GM23338 (cell line): ENCODE data around the gene POMT2. TPM values are rescaled to one million over a fixed set of nuclear protein-coding genes. Genes with fewer than 3 reads are reported as not detected.

Experiments
- ATAC-seq: fragments of 200-7000 bp; cut with Tn5 transposase; 3 replicates; pipeline ENCODE4 v1.9.1; 2020
- DNase-seq: peaks from one replicate; pipeline ENCODE4 v3.0.0-alpha.2; 2015; ENCODE audit warnings: low spot score
- H2AFZ ChIP-seq: fragments of 200-600 bp; sonication (generic); 2 replicates; pipeline ENCODE4 v1.8.0; 2016; ENCODE audit warnings: antibody characterized with exemption, mild to moderate bottlenecking, moderate library complexity
- H3F3A ChIP-seq: fragments of 200-600 bp; sonication (generic); replicated peaks from 2 replicates; pipeline ENCODE4 v1.8.0; 2017; ENCODE audit warnings: antibody characterized with exemption, mixed run types, low read depth
- H3K27ac ChIP-seq: fragments of 200-600 bp; sonication (generic); 2 replicates; pipeline ENCODE4 v1.6.1; 2016; ENCODE audit warnings: low read depth
- H3K27me3 ChIP-seq: fragments of 200-600 bp; sonication (generic); 2 replicates; pipeline ENCODE4 v1.8.0; 2016; ENCODE audit warnings: mild to moderate bottlenecking, mixed run types, moderate library complexity; ENCODE audit not compliant: insufficient read depth
- H3K36me3 ChIP-seq: fragments of 200-600 bp; sonication (generic); 2 replicates; pipeline ENCODE4 v1.8.0; 2016; ENCODE audit warnings: mild to moderate bottlenecking; ENCODE audit not compliant: insufficient read depth
- H3K4me1 ChIP-seq: fragments of 200-600 bp; sonication (generic); 2 replicates; pipeline ENCODE4 v1.8.0; 2016; ENCODE audit warnings: mild to moderate bottlenecking, moderate library complexity; ENCODE audit not compliant: insufficient read depth
- H3K4me2 ChIP-seq: fragments of 200-600 bp; sonication (generic); 2 replicates; pipeline ENCODE4 v1.7.1; 2017; ENCODE audit warnings: mixed run types
- H3K4me3 ChIP-seq: fragments of 200-600 bp; sonication (generic); 2 replicates; pipeline ENCODE4 v1.6.1; 2016; ENCODE audit warnings: mixed run types
- H3K79me2 ChIP-seq: fragments of 200-600 bp; sonication (generic); replicated peaks from 2 replicates; pipeline ENCODE4 v1.8.0; 2017; ENCODE audit warnings: mild to moderate bottlenecking; ENCODE audit not compliant: insufficient read depth
- H3K9me2 ChIP-seq: fragments of 200-600 bp; sonication (generic); 2 replicates; pipeline ENCODE4 v1.8.0; 2017; ENCODE audit not compliant: insufficient read depth
- H4K20me1 ChIP-seq: fragments of 200-600 bp; sonication (generic); replicated peaks from 2 replicates; pipeline ENCODE4 v1.8.0; 2017; ENCODE audit warnings: mild to moderate bottlenecking; ENCODE audit not compliant: insufficient read depth
- H3K27ac Mint-ChIP-seq: 2 replicates; pipeline ENCODE4 v1.8.0; 2020; ENCODE audit warnings: inconsistent platforms, mild to moderate bottlenecking, moderate library complexity, mixed read lengths
- H3K27me3 Mint-ChIP-seq: 3 replicates; pipeline ENCODE4 v1.8.0; 2022; ENCODE audit warnings: low read depth, mild to moderate bottlenecking, moderate library complexity, mixed read lengths, inconsistent platforms; ENCODE audit not compliant: insufficient read depth, poor library complexity
- H3K36me3 Mint-ChIP-seq: 3 replicates; pipeline ENCODE4 v1.8.0; 2021; ENCODE audit warnings: low read depth, mild to moderate bottlenecking, inconsistent platforms, moderate library complexity, mixed read lengths
- H3K4me1 Mint-ChIP-seq: 3 replicates; pipeline ENCODE4 v1.8.0; 2020; ENCODE audit warnings: mild to moderate bottlenecking, inconsistent platforms, mixed read lengths
- H3K4me3 Mint-ChIP-seq: 3 replicates; pipeline ENCODE4 v1.8.0; 2021; ENCODE audit warnings: moderate library complexity, mild to moderate bottlenecking, inconsistent platforms, mixed read lengths
- H3K9me3 Mint-ChIP-seq: 3 replicates; pipeline ENCODE4 v1.8.0; 2020; ENCODE audit warnings: moderate library complexity, mild to moderate bottlenecking, inconsistent platforms, mixed read lengths
- CREB1 ChIP-seq: fragments of 250-450 bp; sonication (Bioruptor Pico); IDR thresholded peaks from 2 replicates; pipeline ENCODE4 v1.5.0; 2020; ENCODE audit warnings: low read depth, mild to moderate bottlenecking, moderate library complexity
- EZH2 ChIP-seq: fragments of 200-600 bp; sonication (generic); IDR thresholded peaks from one replicate; pipeline ENCODE4 v1.8.0; 2017; ENCODE audit warnings: antibody characterized with exemption, mild to moderate bottlenecking, low read depth; ENCODE audit not compliant: unreplicated experiment
- EZH2phosphoT487 ChIP-seq: fragments of 200-600 bp; sonication (generic); IDR thresholded peaks from one replicate; pipeline ENCODE4 v1.8.1; 2018; ENCODE audit warnings: antibody characterized with exemption; ENCODE audit not compliant: unreplicated experiment
- NANOG ChIP-seq: IDR thresholded peaks from 2 replicates; pipeline ENCODE4 v1.6.1; 2016; ENCODE audit warnings: antibody characterized with exemption, borderline replicate concordance
- POLR2AphosphoS5 ChIP-seq: IDR thresholded peaks from 2 replicates; pipeline ENCODE4 v1.6.1; 2016; ENCODE audit warnings: antibody characterized with exemption, low read depth
- polyA plus RNA-seq: library from polyadenylated mRNA; unstranded; fragments of >200 nt; fragmentation: Nextera tagmentation; extraction: Ambion mirVana; gene quantifications from 2 replicates; pipeline ENCODE4 v1.2.1, GENCODE V29; 2016
- total RNA-seq: library from RNA; depleted of rRNA; stranded (reverse); fragments of >200 nt; shearing (Covaris generic); gene quantifications from 2 replicates; pipeline ENCODE4 v1.2.3, GENCODE V29; 2014
- TF ChIP-seq, protein P1 (sequence below): fragments of 250-450 bp; sonication (Bioruptor Pico); IDR thresholded peaks from 2 replicates; pipeline ENCODE4 v1.5.0; 2020; ENCODE audit warnings: mild to moderate bottlenecking, moderate library complexity
- TF ChIP-seq, protein P2 (sequence below), 2 experiments: fragments of 200-600 bp in 1 of 2; sonication (generic) in 1 of 2; conservative IDR thresholded peaks; 2 replicates each; pipeline versions ENCODE4 v1.5.1 to v1.6.1; 2016 to 2017; ENCODE audit warnings: antibody characterized with exemption in 2 of 2, low read depth in 2 of 2, mild to moderate bottlenecking in 2 of 2, moderate library complexity in 1 of 2

Gene POMT2
- total and polyA plus RNA-seq, 2 experiments from 2014 or later = 24.3 to 29.9 TPM

DNA sequence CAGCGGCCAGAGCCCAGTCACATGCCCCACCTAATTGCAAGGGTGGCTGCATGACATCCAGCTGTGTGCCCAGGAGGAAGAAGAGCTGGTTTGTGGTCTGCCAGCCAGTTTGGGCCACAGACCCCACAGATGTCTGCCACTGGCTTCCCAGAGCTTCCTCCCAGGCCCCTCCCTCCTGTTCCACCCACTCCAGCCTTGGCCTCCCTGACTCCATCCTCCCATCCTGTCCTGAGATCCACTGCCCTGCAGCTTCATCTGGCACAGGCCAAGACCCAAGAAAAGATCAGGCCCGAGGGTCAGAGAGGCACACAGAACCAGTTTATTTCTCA, 55.5 kb downstream of the POMT2 start (continued):
- TF ChIP-seq, protein P1, sequence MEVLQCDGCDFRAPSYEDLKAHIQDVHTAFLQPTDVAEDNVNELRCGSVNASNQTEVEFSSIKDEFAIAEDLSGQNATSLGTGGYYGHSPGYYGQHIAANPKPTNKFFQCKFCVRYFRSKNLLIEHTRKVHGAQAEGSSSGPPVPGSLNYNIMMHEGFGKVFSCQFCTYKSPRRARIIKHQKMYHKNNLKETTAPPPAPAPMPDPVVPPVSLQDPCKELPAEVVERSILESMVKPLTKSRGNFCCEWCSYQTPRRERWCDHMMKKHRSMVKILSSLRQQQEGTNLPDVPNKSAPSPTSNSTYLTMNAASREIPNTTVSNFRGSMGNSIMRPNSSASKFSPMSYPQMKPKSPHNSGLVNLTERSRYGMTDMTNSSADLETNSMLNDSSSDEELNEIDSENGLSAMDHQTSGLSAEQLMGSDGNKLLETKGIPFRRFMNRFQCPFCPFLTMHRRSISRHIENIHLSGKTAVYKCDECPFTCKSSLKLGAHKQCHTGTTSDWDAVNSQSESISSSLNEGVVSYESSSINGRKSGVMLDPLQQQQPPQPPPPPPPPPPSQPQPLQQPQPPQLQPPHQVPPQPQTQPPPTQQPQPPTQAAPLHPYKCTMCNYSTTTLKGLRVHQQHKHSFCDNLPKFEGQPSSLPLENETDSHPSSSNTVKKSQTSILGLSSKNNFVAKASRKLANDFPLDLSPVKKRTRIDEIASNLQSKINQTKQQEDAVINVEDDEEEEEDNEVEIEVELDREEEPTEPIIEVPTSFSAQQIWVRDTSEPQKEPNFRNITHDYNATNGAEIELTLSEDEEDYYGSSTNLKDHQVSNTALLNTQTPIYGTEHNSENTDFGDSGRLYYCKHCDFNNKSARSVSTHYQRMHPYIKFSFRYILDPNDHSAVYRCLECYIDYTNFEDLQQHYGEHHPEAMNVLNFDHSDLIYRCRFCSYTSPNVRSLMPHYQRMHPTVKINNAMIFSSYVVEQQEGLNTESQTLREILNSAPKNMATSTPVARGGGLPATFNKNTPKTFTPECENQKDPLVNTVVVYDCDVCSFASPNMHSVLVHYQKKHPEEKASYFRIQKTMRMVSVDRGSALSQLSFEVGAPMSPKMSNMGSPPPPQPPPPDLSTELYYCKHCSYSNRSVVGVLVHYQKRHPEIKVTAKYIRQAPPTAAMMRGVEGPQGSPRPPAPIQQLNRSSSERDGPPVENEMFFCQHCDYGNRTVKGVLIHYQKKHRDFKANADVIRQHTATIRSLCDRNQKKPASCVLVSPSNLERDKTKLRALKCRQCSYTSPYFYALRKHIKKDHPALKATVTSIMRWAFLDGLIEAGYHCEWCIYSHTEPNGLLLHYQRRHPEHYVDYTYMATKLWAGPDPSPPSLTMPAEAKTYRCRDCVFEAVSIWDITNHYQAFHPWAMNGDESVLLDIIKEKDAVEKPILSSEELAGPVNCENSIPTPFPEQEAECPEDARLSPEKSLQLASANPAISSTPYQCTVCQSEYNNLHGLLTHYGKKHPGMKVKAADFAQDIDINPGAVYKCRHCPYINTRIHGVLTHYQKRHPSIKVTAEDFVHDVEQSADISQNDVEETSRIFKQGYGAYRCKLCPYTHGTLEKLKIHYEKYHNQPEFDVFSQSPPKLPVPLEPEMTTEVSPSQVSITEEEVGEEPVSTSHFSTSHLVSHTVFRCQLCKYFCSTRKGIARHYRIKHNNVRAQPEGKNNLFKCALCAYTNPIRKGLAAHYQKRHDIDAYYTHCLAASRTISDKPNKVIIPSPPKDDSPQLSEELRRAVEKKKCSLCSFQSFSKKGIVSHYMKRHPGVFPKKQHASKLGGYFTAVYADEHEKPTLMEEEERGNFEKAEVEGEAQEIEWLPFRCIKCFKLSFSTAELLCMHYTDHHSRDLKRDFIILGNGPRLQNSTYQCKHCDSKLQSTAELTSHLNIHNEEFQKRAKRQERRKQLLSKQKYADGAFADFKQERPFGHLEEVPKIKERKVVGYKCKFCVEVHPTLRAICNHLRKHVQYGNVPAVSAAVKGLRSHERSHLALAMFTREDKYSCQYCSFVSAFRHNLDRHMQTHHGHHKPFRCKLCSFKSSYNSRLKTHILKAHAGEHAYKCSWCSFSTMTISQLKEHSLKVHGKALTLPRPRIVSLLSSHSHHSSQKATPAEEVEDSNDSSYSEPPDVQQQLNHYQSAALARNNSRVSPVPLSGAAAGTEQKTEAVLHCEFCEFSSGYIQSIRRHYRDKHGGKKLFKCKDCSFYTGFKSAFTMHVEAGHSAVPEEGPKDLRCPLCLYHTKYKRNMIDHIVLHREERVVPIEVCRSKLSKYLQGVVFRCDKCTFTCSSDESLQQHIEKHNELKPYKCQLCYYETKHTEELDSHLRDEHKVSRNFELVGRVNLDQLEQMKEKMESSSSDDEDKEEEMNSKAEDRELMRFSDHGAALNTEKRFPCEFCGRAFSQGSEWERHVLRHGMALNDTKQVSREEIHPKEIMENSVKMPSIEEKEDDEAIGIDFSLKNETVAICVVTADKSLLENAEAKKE (CRISPR knock-in tag) = no peak
- no peak for TF ChIP-seq CREB1 (CRISPR knock-in tag)

DNA sequence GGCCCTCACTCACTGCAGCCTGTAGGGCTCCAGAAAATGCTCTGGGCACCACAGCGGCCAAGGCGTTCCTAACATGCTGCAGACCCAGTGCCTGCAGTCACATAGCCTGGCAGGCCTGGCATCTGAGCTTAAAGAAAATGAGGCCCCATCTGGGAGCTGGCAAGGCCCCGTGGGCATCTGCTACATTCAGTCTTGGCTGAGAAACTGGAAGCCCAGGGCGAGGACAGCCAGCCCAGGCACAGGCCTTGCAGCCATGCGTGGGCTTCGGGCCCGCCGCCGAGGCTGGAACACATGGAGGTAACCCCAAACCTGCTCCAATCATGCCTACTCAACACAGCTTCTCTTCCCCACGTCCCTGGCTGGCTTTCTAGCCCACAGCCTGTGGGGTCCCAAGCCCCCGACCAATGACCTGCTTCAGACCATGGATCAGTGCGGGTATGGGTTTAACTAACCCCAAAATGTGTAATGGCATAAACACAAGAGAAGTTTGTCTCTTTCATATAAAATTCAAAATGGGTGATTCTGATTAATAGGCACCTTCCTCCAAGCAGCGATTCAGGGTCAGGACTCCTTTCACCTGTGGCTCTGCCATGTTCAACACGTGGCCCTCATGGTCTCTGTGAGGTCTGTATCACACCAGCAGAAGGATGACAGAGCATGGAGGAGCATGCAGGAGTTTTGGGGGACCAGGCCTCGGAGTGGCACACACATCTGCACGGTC, 56.1 kb downstream of the POMT2 start:
- Histone ChIP-seq H3K9me2 (no peaks in the 10 kb centered on the region), H3K27me3 (peaks cover 17% of the 10 kb centered on the region), H3K4me1 (no peaks in the 10 kb centered on the region), H4K20me1 (no peaks in the 10 kb centered on the region), H3K4me2 (no peak overlapping the region), H3K79me2 (no peaks in the 10 kb centered on the region), H3F3A (peaks cover 4% of the 10 kb centered on the region; the same call in 1 of the 2 replicates), H3K36me3 (no peaks in the 10 kb centered on the region), H3K4me3 (no peak overlapping the region), H2AFZ (no peak overlapping the region), H3K27ac (no peak overlapping the region)
- Mint-ChIP-seq H3K27ac (no peak overlapping the region), H3K4me1 (peaks cover 4% of the 10 kb centered on the region; the same call in 2 of the 3 replicates), H3K4me3 (no peak overlapping the region), H3K27me3 (peaks cover 19% of the 10 kb centered on the region), H3K9me3 (peaks cover 2% of the 10 kb centered on the region; the same call in 2 of the 3 replicates), H3K36me3 (no peaks in the 10 kb centered on the region)
- DNase-seq (no peak), ATAC-seq (no peak)
- TF ChIP-seq EZH2 (no peak), NANOG (no peak), EZH2phosphoT487 (no peak), POLR2AphosphoS5 (no peak)
- TF ChIP-seq, protein P2, sequence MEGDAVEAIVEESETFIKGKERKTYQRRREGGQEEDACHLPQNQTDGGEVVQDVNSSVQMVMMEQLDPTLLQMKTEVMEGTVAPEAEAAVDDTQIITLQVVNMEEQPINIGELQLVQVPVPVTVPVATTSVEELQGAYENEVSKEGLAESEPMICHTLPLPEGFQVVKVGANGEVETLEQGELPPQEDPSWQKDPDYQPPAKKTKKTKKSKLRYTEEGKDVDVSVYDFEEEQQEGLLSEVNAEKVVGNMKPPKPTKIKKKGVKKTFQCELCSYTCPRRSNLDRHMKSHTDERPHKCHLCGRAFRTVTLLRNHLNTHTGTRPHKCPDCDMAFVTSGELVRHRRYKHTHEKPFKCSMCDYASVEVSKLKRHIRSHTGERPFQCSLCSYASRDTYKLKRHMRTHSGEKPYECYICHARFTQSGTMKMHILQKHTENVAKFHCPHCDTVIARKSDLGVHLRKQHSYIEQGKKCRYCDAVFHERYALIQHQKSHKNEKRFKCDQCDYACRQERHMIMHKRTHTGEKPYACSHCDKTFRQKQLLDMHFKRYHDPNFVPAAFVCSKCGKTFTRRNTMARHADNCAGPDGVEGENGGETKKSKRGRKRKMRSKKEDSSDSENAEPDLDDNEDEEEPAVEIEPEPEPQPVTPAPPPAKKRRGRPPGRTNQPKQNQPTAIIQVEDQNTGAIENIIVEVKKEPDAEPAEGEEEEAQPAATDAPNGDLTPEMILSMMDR (conservative IDR thresholded peaks at IDR 0.05; ENCODE audit: low read depth in 2 of 2) = no peak
- TF ChIP-seq, protein P1 (CRISPR knock-in tag) = no peak
